HG02943 (cell line): Measurements from ENCODE around the gene TCP11.
"Not testable (repeated sequence)": the region's sequence is repeated elsewhere in the genome, so short reads cannot be mapped to it uniquely, and the experiment has no call there.

ENCODE experiments used
- ATAC-seq: cut with Tn5 transposase; IDR thresholded peaks from one replicate; pipeline ENCODE4 v1.9.1; 2021; ENCODE audit warnings: mild to moderate bottlenecking, low read depth, moderate library complexity; ENCODE audit not compliant: unreplicated experiment

TCP11 gene

DNA sequence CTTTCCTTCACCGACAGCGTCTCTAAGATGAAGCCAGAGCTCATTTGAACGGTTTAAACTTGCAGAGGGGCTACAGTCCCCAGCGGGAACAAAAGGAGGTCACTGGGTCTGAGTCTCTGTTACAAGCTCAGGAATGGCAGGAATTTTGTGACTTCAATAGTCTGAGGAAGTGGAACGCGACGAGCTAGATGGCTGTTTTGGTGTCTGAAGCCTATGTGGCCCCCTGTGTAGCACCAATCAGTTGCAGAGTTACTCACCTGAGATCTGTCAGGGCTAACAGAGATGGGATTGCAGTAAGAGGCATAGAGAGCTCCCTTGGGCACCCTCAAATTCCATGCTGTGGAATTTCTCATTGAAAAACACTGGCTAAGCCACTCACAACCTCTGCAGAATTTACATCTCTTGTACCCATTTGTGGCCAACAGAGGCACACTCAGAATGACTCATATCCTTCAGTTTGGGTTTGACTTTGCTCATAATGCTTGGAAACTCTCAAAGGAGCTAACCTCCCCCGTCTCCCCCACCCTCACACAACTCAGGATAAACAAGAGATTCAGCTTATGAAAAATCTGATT, 7.1 kb upstream of the TCP11 start:
- no peak for ATAC-seq

GRCh38 chr6:35147486-35147885, 6.3 kb upstream of the TCP11 start:
- ATAC-seq = no peak

GRCh38 chr6:35147026-35147425, 5.9 kb upstream of the TCP11 start:
- no peak for ATAC-seq

DNA sequence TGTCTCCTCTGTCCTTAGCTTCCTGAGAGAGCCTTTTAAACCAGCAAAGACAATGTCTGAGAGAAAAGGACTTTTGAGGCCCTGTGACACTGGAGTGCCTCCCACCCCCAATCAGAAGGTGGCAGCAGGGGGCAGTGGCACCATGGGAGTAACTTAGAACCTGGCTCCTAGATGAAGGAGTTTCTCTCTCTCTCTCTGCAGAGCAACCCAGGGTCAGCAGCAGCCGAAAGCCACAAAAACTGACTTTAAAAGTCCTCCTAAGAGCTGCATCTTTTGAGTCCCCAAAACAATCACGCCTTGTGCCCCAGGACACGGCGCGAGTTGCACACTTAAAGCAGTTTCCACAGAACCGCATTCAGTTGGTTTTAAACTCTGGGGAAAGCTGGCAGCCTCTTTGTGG, 5.3 kb upstream of the TCP11 start:
- ATAC-seq = no peak

DNA sequence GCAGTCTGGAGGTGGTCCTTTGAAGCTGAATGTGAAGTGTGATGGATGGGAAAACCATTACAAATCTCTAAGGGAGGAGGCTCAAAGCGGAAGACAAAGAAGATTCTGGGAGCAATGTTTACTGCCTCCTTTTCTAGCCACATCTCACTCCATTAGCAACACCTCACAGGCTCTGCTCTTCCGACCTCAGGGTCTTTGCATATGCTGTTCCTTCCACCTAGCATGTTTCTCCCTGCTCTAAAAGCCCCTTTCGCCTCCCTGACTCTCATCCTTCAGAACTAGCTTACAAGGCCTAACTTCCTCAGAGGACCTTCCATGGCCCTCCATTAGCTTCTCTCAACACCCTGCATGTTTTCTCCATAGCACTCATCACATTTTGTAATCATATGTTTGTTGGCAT, 4.6 kb upstream of the TCP11 start:
- ATAC-seq = no peak

DNA sequence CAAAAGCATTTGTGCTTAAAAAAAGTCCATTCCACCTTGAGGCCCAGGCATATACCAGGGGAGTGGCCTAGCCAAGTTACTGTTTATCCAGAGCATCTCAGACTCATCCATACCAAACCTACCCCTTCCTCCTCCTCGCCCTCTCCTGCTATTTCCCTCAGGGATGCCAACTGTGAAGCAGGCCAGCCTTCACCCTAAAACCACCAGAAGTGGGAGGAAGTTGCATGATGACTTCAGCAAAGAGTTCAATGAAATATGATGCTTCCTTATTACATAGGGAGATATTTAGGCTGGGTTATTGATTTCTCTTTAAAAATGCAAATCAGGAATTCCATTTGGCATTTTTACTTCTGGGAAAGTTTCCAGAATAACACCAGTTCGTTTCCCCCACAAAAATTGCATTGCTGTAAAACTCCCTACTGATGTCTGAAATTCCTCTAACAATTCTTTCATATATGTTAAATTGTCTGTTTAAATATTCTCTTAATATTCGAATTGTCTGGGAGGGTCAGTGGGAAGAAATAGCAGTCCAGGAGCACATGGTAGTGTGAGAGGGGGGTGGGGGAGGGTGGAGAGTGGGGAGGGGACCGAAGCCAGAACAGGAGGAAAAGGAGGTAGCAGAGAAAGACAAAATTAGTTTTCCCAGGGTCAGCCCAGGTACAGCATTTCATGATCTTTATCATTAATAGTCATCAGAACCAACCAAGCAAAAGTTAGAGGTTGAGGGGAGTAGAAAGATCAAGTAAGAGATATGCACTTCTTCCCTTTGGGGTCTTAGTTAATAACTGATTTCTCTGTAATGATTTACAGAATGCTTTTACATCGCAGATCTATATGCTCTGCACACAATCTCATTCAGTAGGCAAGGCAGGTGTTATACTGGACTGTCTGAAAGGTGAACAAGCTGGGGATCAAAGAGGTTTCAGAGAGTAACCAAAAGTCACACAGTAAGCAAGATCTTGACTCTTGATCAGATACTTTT, 1.7 kb upstream of the TCP11 start:
- ATAC-seq = no peak

DNA sequence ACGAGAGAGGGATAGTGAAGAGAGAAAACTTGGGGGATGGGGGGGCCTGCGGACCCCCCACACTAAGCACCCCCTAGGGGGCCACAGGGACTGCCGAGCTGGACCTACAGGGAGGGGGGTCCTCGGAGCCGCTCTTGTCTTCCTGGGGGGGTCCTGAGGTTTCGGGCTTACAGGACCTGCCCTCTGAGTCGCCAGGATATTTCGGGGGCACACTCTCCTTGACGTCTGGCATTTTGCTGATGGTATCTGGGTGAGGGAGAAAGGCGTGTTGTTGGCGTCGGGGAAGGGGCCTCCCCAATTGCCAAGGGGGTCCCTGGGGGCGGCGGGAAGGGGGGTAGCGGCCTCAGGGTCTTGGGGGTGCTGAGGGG, 516 bp downstream of the TCP11 start:
- no peak for ATAC-seq

DNA sequence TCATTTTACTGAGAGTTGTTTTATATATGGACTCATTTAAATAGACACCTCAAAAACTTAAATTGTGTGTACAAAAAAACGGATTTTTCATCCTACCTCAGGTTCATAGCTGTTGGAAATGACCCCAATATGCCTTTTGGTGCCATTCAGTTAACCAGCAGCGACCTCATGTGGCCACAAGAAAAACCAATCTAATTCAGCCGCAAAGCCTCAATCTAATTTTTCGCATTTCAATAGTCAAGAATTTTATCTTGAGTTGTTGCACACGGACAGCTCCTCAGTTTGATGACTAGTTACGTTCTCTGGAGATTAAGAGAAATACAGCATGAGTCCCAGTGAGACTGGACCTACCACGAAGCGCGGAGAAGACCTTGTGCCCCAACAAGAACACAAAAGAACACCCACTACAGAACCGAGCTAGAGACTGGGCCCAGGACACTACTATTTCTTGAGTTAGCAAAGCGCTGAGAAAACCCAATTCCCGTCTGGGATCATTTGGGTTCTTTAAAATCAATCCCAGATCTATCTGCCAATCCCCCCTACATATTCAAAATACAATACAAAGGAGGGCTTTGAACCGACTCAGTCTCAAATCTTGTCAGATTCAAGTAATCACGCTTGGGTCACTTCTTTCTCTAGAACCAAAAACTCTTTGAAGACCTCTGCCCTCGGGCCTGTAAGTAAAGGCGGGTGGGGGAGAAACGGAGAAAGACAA, 1.1 kb downstream of the TCP11 start:
- no peak for ATAC-seq

GRCh38 chr6:35139470-35139869, 1.7 kb downstream of the TCP11 start:
- ATAC-seq = no peak

GRCh38 chr6:35138191-35138590, 2.9 kb downstream of the TCP11 start:
- ATAC-seq = not testable (repeated sequence)

DNA sequence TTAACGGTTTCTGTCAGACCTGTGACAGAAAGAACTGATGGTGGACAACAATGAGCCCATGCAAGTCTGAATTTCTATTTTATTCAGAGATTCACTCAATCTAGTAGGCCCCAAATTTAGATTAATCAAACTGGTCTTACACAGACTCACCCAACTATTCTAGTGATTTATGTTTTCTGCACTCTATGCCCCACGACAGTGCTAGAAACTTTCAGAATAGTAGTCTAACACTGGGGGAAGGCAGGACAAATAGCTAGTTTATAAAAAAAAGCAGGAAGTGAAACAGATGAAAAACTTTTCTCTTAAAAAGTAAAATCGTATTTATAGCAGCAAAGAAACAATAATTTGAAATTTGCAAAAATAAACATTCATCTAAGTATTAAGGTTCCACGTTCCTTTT, 5.0 kb downstream of the TCP11 start:
- no peak for ATAC-seq

- no peak for ATAC-seq
These were observed 12.6 kb downstream of the TCP11 start for GRCh38 chr6:35128496-35128895.

DNA sequence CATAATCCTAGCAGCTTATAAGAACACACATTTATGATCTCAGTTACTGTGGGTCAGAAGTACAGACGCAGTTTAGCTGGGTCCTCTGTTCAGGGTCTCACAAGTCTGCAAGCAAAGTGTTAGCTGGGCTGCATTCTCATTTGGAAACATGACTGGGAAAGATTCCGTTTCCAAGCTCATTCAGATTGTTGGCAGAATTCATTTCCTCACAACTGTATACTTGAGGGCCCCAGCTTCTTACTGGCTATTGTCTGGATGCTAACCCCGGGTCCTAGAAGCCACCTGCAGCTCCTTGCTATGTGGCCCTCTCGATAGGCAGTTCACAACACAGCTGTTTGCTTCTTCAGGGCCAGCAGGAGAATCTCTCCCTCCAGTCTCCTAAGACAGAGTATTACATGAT, 13.1 kb downstream of the TCP11 start:
- no peak for ATAC-seq

GRCh38 chr6:35124356-35124755, 16.8 kb downstream of the TCP11 start:
- no peak for ATAC-seq

DNA sequence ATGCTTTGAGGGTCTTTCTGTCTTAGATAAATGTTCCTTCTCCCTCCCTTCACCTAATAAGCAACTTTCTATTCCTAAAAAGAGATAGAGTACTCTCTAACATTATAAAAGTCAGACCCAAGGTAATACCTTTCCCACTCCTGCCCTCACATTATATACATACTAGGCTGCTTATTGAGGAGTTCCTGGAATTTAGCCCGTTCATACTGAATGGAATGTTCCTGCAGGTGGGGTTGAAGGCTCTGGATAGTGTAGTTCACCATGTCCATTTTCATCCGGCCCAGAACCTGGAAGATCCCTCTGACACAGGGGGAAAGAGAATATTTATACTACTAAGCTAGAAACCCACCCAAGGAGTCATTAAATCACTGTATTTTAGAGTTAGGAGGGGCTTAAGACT, 20.4 kb downstream of the TCP11 start:
- ATAC-seq = no peak

DNA sequence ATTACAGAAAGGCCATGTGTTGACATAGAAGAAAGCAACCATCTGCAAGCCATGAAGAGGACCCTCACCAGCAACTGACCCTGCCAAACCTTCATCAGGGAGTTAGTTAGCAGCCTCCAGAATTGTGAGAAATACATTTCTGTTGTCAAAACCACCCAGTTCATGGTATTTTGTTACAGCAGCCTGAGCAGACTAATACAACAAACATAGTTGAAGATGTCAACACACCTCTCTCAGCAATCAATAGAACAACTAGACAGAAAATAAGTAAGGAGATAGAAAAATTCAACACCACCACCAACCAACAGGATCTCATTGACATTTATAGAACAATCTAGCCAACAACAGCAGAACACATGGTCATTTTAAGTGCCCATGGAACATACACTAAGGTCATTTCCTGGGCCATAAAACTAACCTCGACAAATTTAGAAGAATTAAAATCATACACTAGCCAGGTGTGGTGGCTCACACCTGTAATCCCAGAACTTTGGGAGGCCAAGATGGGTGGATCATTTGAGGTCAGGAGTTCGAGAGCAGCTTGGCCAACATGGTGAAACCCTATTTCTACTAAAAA, 32.7 kb downstream of the TCP11 start:
- no peak for ATAC-seq

DNA sequence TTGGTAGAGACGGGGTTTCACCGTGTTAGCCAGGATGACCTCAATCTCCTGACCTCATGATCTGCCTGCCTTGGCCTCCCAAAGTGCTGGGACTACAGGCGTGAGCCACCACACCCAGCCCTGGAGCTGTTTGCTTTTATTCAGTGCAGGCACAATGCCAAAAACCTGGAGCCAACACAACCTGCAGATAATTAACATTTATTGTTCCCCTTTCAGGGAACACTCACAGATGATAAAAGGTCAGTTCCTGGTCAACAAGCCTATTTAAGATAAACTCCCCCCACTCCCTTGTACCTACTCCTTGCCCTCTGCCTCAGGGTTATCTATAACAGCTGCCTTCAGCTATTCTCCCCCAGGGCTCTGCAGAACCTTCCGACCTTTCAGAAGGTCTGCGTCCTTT, 33.4 kb downstream of the TCP11 start:
- ATAC-seq = not testable (repeated sequence)

GRCh38 chr6:35107208-35107607, 33.9 kb downstream of the TCP11 start:
- ATAC-seq = not testable (repeated sequence)

- not testable (repeated sequence) for ATAC-seq
These were observed 35.1 kb downstream of the TCP11 start for GRCh38 chr6:35106061-35106460.

DNA sequence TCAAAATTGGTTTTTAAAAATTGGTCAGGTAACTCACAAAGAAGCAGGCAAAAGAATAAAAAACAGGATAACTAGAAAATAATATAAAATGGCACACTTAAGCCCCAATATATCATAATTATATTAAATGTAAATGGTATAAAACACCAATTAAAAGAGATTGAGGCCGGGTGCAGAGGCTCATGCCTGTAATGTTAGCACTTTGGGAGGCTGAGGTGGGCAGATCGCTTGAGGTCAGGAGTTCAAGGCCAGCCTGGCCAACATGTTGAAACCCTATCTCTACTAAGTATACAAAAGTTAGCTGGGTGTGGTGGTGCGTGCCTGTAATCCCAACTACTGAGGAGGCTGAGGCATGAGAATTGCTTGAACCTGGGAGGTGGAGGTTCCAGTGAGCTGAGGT, 36.1 kb downstream of the TCP11 start:
- no peak for ATAC-seq

- ATAC-seq = no peak
These were observed 42.0 kb downstream of the TCP11 start for GRCh38 chr6:35099116-35099515.
